Colonic mucosa (tissue), 4 donors: ENCODE measurements around the gene PHF14. TPM values are rescaled to one million over a fixed set of nuclear protein-coding genes. Genes with fewer than 3 reads are reported as not detected.

Experiments
- DNase-seq: peaks from one replicate; pipeline ENCODE4 v3.0.0-alpha.2; 2020
- H3K27ac ChIP-seq: fragments of 200-600 bp; one replicate; pipeline ENCODE4 v1.8.0; 2021
- H3K27me3 ChIP-seq: fragments of 200-600 bp; one replicate; pipeline ENCODE4 v1.8.0; 2021
- H3K36me3 ChIP-seq: fragments of 200-600 bp; one replicate; pipeline ENCODE4 v1.8.0; 2021
- H3K4me1 ChIP-seq: fragments of 200-600 bp; one replicate; pipeline ENCODE4 v1.8.0; 2021; ENCODE audit warnings: mild to moderate bottlenecking
- H3K4me3 ChIP-seq: fragments of 200-600 bp; one replicate; pipeline ENCODE4 v1.8.0; 2021
- H3K9ac ChIP-seq, 2 donors: one replicate each; pipeline ENCODE4 v1.7.0; 2013; ENCODE audit warnings: control low read depth in 2 of 2, low read depth in 2 of 2, low read length in 2 of 2
- H3K9me3 ChIP-seq: fragments of 200-600 bp; one replicate; pipeline ENCODE4 v1.8.0; 2021
- CTCF ChIP-seq: fragments of 200-600 bp; IDR thresholded peaks from one replicate; pipeline ENCODE4 v1.8.0; 2022; ENCODE audit warnings: antibody characterized with exemption, mild to moderate bottlenecking
- intact Hi-C: fragments of 100-400 bp; cut with DNase I; formaldehyde crosslinking; loops from one replicate; pipeline ENCODE4 v1.14.1; 2022
- total RNA-seq, 2 donors: library from RNA; stranded (reverse); fragmentation: NEBNext Ultra II Directional in 1 of 2; extraction: Animal tissue kit (Norgen Biotek cat#: 25700) in 1 of 2; gene quantifications; one replicate each; pipeline ENCODE4 v1.2.1, GENCODE V29; 2021
- donor health status: healthy.
- donor health status: DM: no; HTN: no; CAD: no.
- donor health status: DM: no; HTN: no; CAD: no.

Gene PHF14
- total RNA-seq, 2 donors from 2014 or later = 25.8 to 28.5 TPM

GRCh38 chr7:11130601-11131000 is 156.9 kb downstream of the PHF14 start:
- intact Hi-C loops = no loop called here

GRCh38 chr7:11133436-11133959 is 159.8 kb downstream of the PHF14 start:
- intact Hi-C loops = no loop called here
- no peaks in the 10 kb centered on the region for H3K27me3 ChIP-seq
- H3K36me3 ChIP-seq = no peaks in the 10 kb centered on the region
- no peak for TF ChIP-seq CTCF
- no peak overlapping the region for H3K9ac ChIP-seq
- no peak overlapping the region for H3K27ac ChIP-seq
- no peak for DNase-seq
- H3K4me3 ChIP-seq = no peak overlapping the region
- no peaks in the 10 kb centered on the region for H3K9me3 ChIP-seq
- peaks cover 7% of the 10 kb centered on the region for H3K4me1 ChIP-seq

More at GRCh38 chr7:11130601-11131000, 156.9 kb downstream of the PHF14 start:
- H3K27me3 ChIP-seq = no peaks in the 10 kb centered on the region
- no peak for DNase-seq
- H3K36me3 ChIP-seq = no peaks in the 10 kb centered on the region
- H3K4me1 ChIP-seq = peaks cover 7% of the 10 kb centered on the region
- no peak overlapping the region for H3K27ac ChIP-seq
- H3K4me3 ChIP-seq = no peak overlapping the region
- no peak overlapping the region for H3K9ac ChIP-seq
- no peaks in the 10 kb centered on the region for H3K9me3 ChIP-seq
- TF ChIP-seq CTCF = no peak

GRCh38 chr7:11135573-11135972 is 161.9 kb downstream of the PHF14 start:
- Histone ChIP-seq H3K4me3 (no peak overlapping the region), H3K36me3 (no peaks in the 10 kb centered on the region), H3K27me3 (no peaks in the 10 kb centered on the region), H3K27ac (no peak overlapping the region), H3K4me1 (peaks cover 7% of the 10 kb centered on the region), H3K9me3 (no peaks in the 10 kb centered on the region), H3K9ac (no peak overlapping the region)
- no peak for DNase-seq
- intact Hi-C loops = no loop called here
- TF ChIP-seq CTCF = no peak

GRCh38 chr7:11141541-11141940 is 167.9 kb downstream of the PHF14 start:
- no peak overlapping the region for H3K9ac ChIP-seq
- H3K27ac ChIP-seq = no peak overlapping the region
- no peaks in the 10 kb centered on the region for H3K27me3 ChIP-seq
- H3K36me3 ChIP-seq = no peaks in the 10 kb centered on the region
- no peak overlapping the region for H3K4me3 ChIP-seq
- no peak for DNase-seq
- TF ChIP-seq CTCF = no peak
- intact Hi-C loops = no loop called here
- H3K9me3 ChIP-seq = no peaks in the 10 kb centered on the region
- H3K4me1 ChIP-seq = no peaks in the 10 kb centered on the region

GRCh38 chr7:11153694-11154093 is 180.0 kb downstream of the PHF14 start:
- no peak overlapping the region for H3K9ac ChIP-seq
- H3K27me3 ChIP-seq = no peaks in the 10 kb centered on the region
- H3K27ac ChIP-seq = no peak overlapping the region
- TF ChIP-seq CTCF = no peak
- no peaks in the 10 kb centered on the region for H3K9me3 ChIP-seq
- intact Hi-C loops = no loop called here
- no peaks in the 10 kb centered on the region for H3K36me3 ChIP-seq
- no peak for DNase-seq
- H3K4me3 ChIP-seq = no peak overlapping the region
- H3K4me1 ChIP-seq = no peaks in the 10 kb centered on the region
